Measurements from ENCODE around the gene CYLD.

Gene CYLD

DNA sequence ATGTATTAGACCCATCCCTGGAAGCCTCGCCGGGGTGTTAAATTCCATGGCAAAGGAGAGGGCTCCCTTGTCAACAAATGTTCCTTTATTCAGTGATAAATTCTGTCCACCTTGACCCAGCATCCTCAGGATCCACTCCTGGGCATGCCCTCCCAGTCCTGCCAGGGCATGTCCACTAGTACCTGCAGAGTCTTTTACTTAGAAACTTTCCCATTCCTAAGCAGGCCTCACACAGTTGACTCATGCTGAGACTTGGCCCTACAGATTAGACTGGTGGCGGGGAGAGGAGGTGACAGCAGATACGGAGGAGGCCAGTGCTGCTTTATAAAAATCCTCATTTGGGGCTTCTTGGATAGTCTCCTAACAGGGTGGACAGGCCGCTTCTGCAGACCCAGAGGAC lies 88.8 kb downstream of the CYLD start:
- TF ChIP-seq, protein P1, sequence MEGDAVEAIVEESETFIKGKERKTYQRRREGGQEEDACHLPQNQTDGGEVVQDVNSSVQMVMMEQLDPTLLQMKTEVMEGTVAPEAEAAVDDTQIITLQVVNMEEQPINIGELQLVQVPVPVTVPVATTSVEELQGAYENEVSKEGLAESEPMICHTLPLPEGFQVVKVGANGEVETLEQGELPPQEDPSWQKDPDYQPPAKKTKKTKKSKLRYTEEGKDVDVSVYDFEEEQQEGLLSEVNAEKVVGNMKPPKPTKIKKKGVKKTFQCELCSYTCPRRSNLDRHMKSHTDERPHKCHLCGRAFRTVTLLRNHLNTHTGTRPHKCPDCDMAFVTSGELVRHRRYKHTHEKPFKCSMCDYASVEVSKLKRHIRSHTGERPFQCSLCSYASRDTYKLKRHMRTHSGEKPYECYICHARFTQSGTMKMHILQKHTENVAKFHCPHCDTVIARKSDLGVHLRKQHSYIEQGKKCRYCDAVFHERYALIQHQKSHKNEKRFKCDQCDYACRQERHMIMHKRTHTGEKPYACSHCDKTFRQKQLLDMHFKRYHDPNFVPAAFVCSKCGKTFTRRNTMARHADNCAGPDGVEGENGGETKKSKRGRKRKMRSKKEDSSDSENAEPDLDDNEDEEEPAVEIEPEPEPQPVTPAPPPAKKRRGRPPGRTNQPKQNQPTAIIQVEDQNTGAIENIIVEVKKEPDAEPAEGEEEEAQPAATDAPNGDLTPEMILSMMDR (IDR thresholded peaks at IDR 0.05; ENCODE audit: extremely low read depth, missing control alignments) = no peak
- no peak for DNase-seq (ENCODE audit: low spot score)

DNA sequence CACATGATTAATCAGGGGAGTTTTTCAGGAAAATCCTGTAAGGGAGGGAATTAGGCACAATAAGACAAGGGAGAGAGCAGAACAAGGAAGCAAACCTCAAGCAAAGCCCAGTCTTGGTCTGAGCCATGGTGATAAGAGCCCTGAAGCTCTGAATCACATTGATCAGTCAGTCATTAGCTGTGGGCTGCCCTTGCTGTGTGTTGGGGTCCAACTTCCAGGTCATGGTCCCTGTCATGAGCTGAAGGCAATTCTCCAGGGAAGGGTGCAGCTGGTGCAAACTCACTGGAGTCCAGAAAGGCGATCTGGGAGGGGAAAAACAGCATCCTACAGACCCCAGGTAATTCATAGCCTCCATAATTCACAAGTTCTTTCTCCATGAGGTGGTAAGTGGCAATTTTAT lies 89.9 kb downstream of the CYLD start:
- TF ChIP-seq, protein P1 (IDR thresholded peaks at IDR 0.05; ENCODE audit: extremely low read depth, missing control alignments) = no peak
- no peak for DNase-seq (ENCODE audit: low spot score)

DNA sequence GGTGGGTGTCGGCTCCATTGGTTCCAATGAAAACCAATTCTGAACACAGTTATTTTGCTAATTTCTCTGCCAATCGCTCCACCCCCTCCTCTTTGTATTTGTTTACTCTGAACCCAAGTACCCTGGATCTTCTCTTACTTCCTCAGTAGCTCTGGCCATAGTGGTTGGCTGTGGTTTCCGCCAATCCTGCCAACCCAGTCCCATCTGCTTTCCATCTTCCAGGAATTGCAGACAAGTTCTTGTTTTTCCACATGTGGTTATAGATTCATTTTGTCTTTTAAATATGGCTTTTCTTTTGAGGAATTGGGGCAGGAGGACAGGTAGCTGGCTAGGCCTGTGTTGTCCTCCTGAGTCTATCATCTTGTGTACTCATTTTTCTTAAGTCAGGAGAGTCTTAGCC lies 92.0 kb downstream of the CYLD start:
- TF ChIP-seq, protein P1 (IDR thresholded peaks at IDR 0.05; ENCODE audit: extremely low read depth, missing control alignments) = no peak
- no peak for DNase-seq (ENCODE audit: low spot score)

DNA sequence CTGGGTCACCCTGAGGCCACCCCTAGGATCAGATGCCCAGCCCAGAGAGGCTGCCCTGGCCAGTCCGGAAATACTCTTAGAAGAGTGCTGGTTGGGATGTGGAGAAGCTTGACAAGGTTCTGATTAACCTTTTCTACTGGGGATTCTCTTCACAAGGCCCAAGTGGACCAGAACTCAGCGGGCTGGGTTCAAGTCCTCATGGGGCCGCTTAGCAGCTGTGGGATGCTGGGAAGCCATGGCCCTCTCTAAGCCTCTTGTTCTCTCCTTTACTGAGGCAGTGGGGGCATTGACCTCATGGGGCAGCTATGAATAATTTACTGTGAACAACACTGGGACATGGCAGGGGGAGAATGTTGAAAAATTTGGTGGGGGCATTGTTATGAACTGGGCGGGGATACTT lies 92.8 kb downstream of the CYLD start:
- no peak for DNase-seq (ENCODE audit: low spot score)
- TF ChIP-seq, protein P1 (IDR thresholded peaks at IDR 0.05; ENCODE audit: extremely low read depth, missing control alignments) = no peak

DNA sequence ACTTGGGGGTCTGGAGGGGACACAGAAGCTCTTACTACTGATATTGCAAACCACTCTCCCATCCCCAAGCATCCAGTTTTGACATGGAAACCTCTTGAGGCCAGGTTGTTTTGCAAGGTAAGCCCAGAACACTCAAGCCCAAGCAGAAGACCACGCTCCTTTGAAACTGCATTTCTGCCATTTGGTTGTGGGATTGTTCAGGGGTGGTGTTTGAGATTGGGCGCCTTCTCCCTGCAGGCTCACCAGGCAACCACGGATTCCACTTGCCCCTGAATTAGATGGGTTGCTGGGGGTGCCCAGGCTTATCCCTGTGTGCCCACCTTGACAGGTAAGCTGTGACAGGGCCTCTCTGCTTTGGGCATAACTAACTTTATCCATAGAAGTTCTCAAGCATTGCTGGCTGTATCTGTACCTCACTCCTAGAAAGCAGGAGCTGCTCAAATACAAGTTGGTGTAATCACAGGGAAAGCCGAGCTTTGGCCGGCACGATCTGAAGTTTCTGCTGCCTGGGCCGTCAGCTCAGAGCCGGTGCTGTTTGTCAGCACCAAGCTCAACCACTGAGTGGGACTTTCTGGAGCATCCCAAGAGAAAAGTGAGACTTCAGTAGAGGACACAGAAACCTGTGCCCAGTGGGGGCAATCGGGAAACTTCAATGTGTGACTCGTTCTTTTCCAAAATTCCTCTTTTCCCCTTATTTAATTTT lies 93.6 kb downstream of the CYLD start:
- TF ChIP-seq, protein P1 (IDR thresholded peaks at IDR 0.05; ENCODE audit: extremely low read depth, missing control alignments) = no peak
- DNase-seq (ENCODE audit: low spot score) = no peak

DNA sequence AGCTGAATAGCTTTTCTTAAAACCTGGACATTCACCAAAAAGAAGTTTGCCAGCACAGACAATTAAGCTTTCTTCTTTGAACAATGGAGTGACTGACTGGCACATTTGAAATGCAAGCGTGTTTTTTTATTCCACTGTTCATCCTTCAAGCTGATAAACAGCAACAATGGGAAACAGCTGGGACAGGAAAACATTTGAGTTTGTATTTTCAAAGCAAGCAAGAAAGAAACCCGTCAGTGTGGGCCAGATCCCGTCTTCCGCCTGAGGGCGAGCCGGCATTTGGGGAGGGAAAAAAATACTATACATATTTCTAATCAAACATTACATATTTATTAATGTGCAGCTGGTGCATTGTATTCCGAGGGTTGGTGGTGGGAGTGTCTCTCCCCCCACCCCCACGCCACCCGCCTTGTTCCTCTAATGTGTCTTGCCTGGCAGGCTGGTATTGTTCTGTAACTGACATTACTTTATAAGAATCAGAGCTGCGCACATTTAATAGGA lies 94.3 kb downstream of the CYLD start:
- TF ChIP-seq, protein P1 (IDR thresholded peaks at IDR 0.05; ENCODE audit: extremely low read depth, missing control alignments) = no peak
- DNase-seq (ENCODE audit: low spot score) = no peak

DNA sequence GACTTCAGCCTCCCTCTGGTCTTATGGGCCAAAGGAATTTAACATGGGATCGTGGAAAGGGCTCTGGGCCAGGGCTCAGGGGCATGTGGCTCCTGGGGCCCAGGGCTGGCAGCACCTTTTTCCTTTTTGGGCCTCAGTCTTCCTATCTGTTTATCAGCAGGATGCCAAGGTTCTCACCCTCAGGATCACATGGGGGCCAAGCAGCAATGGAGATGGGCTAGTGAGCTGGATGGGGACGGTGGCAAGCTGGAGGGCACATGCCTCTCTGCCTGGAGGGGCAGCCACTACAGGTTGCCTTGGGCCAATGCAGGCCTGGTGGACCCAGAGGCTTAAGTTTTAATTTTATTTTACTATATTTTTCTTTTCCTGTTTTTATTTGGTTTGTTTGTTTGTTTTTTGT lies 95.4 kb downstream of the CYLD start:
- TF ChIP-seq, protein P1 (IDR thresholded peaks at IDR 0.05; ENCODE audit: extremely low read depth, missing control alignments) = no peak
- no peak for DNase-seq (ENCODE audit: low spot score)
